HUES64 (cell line): Measurements from ENCODE around the gene CORO6.
A peak's percentile ranks its signal among the peaks of the same experiment; 100 is the strongest.

ENCODE experiments used
- H3K27ac ChIP-seq: 2 replicates; pipeline ENCODE4 v1.7.0; 2013; ENCODE audit warnings: low read depth, low read length, inconsistent platforms
- H3K27me3 ChIP-seq: 2 replicates; pipeline ENCODE4 v1.6.1; 2013; ENCODE audit warnings: mild to moderate bottlenecking, low read length; ENCODE audit not compliant: insufficient read depth
- H3K36me3 ChIP-seq: 2 replicates; pipeline ENCODE4 v1.6.1; 2013; ENCODE audit warnings: mild to moderate bottlenecking, low read length; ENCODE audit not compliant: insufficient read depth
- H3K4me1 ChIP-seq: 2 replicates; pipeline ENCODE4 v1.6.1; 2013; ENCODE audit warnings: mild to moderate bottlenecking, low read length, moderate library complexity; ENCODE audit not compliant: insufficient read depth
- H3K4me3 ChIP-seq: 2 replicates; pipeline ENCODE4 v1.5.1; 2013; ENCODE audit warnings: mild to moderate bottlenecking, low read length, moderate library complexity
- H3K9ac ChIP-seq: 2 replicates; pipeline ENCODE4 v1.6.1; 2013; ENCODE audit warnings: mild to moderate bottlenecking, low read depth, low read length
- H3K9me3 ChIP-seq: 2 replicates; pipeline ENCODE4 v1.6.1; 2013; ENCODE audit warnings: low read depth, low read length; ENCODE audit not compliant: insufficient read depth
- WGBS: fragments of 150-250, 120-280 bp; methylation state at CpG from one replicate; pipeline ENCODE4 v1.1.7; 2013; ENCODE audit warnings: missing lambda C conversion rate; 5-methylcytosine and 5-hydroxymethylcytosine counted together

The CORO6 gene

DNA sequence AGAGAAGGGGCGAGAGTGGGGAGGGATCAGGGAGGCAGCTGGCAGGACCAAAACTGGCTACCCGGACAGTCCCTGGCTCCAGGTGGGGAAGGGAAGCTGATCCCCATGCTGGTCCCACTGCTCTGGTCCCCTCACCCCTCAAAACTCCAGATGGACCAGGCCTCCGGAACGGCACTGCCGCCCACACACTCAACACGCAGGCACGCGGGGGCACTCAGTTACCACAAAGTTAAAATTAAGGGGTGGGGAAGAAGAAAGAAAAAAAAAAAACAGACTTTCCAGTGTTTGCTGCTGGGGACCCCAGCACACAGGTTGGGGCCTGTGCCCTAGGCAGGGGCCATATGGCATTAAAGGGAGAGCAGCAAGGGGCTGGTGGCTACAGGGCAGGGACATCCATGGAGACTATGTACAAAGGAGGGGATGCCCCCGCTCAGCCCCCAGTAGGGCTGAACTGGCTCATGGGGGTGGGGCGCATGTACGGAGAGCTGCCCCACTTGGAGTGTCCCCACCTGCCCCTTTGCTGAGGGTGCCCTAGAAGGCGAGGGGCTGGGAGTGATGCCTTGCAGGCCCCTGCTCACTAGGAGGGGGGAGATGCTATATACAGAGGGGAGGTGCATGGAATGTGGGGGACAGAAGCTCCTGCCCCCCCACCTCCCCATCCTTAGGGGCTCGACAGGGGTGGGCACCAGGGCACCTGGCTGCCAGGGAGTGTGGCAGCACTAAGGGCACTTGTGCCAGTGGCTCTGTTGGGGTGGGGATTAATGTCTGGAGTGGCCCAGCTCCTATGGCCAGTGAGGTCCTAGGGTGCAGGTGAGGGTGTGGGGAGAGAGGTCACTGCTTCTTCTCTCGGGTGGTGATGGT is 48.6 kb downstream of the CORO6 start:
- H3K4me1 ChIP-seq = peaks cover 7% of the 10 kb centered on the region
- H3K27me3 ChIP-seq = peaks cover 26% of the 10 kb centered on the region
- no peak overlapping the region for H3K27ac ChIP-seq
- H3K9me3 ChIP-seq = no peaks in the 10 kb centered on the region
- no peak overlapping the region for H3K9ac ChIP-seq
- no peak overlapping the region for H3K4me3 ChIP-seq
- WGBS = 97% methylated on average over 14 of the region's 14 CpGs
- H3K36me3 ChIP-seq = peaks cover 34% of the 10 kb centered on the region

GRCh38 chr17:29573558-29573869 is 49.2 kb downstream of the CORO6 start:
- peaks cover 33% of the 10 kb centered on the region for H3K36me3 ChIP-seq
- H3K9ac ChIP-seq = no peak overlapping the region
- WGBS = 91% methylated on average over 6 of the region's 6 CpGs
- no peak overlapping the region for H3K27ac ChIP-seq
- peaks cover 26% of the 10 kb centered on the region for H3K27me3 ChIP-seq
- no peak overlapping the region for H3K4me3 ChIP-seq
- H3K4me1 ChIP-seq = peaks cover 8% of the 10 kb centered on the region
- no peaks in the 10 kb centered on the region for H3K9me3 ChIP-seq

DNA sequence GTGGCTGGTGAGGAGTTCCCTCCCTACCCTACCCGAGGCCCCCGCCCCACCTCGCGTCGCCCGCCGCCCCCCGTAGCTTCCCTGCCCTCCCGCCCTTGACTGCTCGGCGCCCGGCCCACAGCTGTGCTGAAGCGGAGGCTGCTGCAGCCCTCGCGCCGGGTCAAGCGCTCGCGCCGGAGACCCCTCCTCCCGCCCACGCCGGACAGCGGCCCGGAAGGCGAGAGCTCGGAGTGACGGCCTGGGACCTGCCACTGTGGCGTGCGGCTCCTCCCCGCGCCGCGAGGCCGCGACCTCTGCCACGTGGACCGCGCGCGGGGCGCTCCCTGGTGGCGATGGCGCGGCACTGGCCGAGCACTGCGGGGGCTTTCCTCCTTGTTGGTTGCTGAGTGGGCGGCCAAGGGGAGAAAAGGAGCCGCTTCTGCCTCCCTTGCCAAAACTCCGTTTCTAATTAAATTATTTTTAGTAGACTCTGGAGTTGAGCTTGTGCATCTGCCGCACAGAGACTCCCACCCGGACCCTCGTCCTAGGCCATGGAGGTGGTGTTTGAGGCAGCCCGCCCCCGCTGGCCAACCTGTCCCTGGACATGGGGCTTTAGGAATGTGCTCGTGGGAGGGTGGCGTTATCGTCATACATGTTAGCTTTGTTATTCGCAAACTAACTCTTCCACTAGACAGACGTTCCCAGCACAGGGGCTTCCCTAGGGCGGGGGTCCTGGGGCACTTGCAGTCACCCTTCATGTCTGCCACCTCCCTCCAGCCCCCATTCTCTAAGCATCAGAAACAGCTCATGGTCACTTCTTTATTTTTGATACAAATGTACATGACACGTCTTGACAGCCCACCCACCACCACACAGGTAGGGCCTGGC is 49.8 kb downstream of the CORO6 start:
- Histone ChIP-seq H3K9ac (peak overlapping the region; percentile 57; the same call in 1 of the 2 replicates), H3K4me1 (peaks cover 8% of the 10 kb centered on the region), H3K4me3 (peak overlapping the region; percentile 36; the same call in 1 of the 2 replicates), H3K27me3 (peaks cover 29% of the 10 kb centered on the region), H3K9me3 (no peaks in the 10 kb centered on the region), H3K27ac (no peak overlapping the region), H3K36me3 (peaks cover 28% of the 10 kb centered on the region)
- 19% methylated on average over 58 of the region's 62 CpGs for WGBS

DNA sequence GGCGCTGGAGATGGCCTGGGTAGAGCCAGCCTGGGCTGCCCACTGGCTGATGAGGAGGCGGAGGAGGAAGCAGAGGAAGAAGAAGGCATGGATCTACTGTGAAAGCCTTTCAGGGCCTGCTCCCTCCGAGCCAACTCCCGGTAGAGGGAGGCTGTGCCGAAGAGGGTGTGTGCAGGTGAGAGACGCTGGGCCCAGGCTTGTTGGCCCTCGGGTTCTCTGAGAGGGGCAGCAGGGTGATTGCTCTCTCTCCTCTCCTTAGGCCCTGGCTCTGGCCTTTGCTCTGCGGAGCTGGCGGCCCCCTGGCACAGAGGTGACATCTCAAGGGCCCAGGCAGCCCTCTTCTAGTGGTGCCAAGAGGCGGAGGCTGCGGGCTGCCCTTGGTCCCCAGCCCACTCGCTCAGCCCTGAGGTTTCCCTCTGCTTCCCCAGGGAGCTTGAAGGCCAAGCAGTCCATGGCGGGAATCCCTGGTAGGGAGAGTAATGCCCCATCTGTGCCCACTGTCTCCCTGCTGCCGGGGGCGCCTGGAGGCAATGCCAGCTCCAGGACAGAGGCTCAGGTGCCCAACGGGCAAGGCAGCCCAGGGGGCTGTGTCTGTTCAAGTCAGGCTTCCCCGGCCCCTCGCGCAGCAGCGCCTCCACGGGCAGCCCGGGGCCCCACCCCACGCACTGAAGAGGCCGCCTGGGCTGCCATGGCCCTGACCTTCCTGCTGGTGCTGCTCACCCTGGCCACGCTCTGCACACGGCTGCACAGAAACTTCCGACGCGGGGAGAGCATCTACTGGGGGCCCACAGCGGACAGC is 50.6 kb downstream of the CORO6 start:
- Histone ChIP-seq H3K4me3 (0 out of 2 replicates have a peak overlapping the region, but pooled peaks have one; percentile 36), H3K9me3 (no peaks in the 10 kb centered on the region), H3K36me3 (peaks cover 22% of the 10 kb centered on the region), H3K9ac (no peak overlapping the region), H3K27ac (no peak overlapping the region), H3K4me1 (peaks cover 8% of the 10 kb centered on the region), H3K27me3 (peaks cover 37% of the 10 kb centered on the region)
- 66% methylated on average over 30 of the region's 30 CpGs for WGBS

DNA sequence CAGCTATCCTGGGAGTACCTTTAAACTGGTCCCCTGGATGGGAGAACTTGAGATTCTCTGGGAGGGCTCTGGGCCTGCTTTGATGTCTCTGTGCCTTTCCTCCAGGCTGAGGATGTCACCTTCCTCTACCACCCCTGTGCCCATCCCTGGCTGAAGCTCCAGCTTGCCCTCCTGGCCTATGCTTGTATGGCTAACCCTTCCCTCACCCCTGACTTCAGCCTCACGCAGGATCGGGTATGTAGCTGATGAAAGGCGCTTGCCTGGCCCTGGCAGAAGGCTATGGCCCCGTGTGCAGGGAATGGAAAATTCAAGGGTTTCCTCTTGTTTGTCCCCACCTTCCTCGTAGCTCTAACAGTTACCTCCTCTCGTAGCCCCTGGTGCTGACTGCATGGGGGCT is 51.2 kb downstream of the CORO6 start:
- no peak overlapping the region for H3K4me3 ChIP-seq
- peaks cover 43% of the 10 kb centered on the region for H3K27me3 ChIP-seq
- peaks cover 8% of the 10 kb centered on the region for H3K4me1 ChIP-seq
- H3K9me3 ChIP-seq = no peaks in the 10 kb centered on the region
- H3K36me3 ChIP-seq = peaks cover 18% of the 10 kb centered on the region
- H3K9ac ChIP-seq = no peak overlapping the region
- H3K27ac ChIP-seq = no peak overlapping the region
- 90% methylated on average over 6 of the region's 6 CpGs for whole genome bisulfite sequencing

DNA sequence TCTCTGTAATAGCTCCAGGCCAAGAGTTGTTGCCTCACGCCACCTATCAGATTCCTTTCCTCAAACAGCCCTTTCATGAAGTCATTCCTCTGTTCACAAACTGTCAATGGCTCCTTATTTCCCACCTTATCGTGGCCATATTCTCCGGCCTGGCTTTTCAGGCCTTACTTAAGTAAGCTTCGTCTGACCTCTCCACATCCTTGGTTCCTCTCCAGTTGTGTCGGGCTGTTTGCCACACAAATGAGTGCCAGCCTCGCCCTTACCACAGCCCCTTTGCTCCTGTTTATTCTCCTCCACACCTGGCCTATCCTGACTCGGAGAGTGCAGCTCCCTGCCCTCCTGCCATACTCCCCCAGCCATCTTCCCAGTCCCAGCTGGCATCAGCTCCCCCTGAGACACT is 52.2 kb downstream of the CORO6 start:
- Histone ChIP-seq H3K9ac (no peak overlapping the region), H3K27ac (no peak overlapping the region), H3K27me3 (peaks cover 53% of the 10 kb centered on the region), H3K36me3 (peaks cover 9% of the 10 kb centered on the region; the same call in 1 of the 2 replicates), H3K4me3 (no peak overlapping the region), H3K4me1 (peaks cover 8% of the 10 kb centered on the region), H3K9me3 (no peaks in the 10 kb centered on the region)
- 92% methylated on average over 7 of the region's 7 CpGs for WGBS

DNA sequence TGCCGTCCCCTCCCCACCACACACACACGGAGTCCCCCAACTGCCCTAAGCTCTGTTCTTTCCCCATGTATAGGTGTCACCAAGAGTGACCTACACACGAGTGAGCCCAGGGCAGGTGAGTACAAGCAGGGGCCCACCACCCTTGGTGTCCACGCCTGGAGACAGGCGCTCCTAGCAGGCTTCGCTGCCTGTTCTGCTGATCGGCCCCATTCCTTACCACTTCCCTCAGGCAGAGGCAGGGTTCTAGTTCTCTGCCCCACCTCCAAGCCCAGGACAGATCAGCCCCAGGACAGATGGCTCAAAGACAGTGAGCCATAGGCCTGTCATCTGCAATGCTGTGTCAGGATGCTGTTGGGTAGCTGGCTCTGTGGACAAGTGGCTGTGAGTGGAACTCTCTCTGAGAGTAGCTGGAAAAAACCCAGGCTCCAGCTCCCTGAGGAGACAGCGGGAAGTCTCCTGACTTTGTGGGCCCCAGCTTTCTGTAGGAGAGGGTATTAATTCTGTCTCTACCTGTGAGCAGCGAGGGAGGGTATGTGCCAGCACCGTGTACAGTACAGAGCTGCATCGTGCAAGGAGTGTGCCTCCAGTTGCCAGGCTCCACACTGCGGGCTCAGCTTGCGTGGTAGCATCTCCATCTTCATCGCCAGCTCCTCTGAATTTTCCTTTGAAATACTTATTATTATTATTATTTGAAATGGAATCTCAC is 53.3 kb downstream of the CORO6 start:
- H3K9me3 ChIP-seq = no peaks in the 10 kb centered on the region

DNA sequence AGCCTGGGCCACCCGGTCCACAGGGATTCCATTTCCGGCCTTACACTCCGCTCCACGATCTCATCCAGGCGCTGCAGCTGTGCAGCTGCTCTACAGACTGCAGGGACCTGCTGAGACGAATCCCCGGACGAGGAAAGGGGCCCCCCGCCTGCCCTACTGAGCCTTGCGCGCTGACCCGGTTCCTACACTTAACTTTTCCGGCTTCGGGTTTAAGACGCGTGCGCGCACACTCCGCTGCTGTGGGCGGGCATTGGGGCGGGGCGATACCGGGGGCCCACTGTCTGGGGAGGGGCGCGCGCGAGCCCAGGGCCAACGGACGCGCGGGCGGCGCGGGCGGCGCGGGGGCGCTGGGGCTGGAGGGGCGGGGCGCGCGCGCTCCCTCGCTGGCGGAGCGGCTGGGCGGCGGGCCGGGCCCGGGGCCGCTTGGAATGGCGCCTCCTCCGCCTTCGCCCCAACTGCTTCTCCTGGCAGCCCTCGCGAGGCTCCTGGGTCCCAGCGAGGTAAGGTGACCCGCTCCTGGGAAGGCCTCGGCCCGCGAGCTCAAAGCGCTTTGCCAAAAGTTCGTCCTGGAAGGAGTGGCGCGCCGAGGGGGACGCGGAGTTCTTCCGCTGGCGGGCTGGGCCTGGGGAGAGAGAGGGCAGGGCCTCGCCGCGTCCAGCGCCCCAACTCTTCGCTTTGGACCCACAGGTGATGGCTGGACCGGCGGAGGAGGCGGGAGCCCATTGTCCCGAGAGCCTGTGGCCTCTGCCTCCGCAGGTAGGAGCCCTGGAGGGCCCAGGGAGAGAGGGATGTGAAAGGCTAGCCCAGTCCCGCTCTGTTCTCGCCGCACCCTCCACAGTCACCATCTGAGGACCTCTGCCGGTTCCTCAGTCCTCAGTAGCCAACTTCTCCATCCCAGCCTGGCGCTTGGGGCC is 54.1 kb downstream of the CORO6 start, which contains the start of gene TP53I13:
Gene TP53I13, plus strand, starts transcription at position 371 of the 914 bp plus-strand sequence. Its CDS starts 58 bp downstream, at position 429.
- H3K27me3 ChIP-seq = peaks cover 70% of the 10 kb centered on the region
- WGBS = under 1% methylated on average over 85 of the region's 85 CpGs
- H3K27ac ChIP-seq = no peak within 1 kb of the TSS; the same call in 1 of the 2 replicates
- H3K4me1 ChIP-seq = peaks cover 8% of the 10 kb centered on the region
- H3K4me3 ChIP-seq = peak within 1 kb of the TSS; percentile 81
- H3K9me3 ChIP-seq = no peaks in the 10 kb centered on the region
- H3K36me3 ChIP-seq = no peaks in the 10 kb centered on the region
- H3K9ac ChIP-seq = peak within 1 kb of the TSS; percentile 70

More for the DNA sequence above, 53.3 kb downstream of the CORO6 start:
- Histone ChIP-seq H3K4me3 (peak overlapping the region; percentile 81), H3K27ac (no peak overlapping the region), H3K36me3 (peaks cover 4% of the 10 kb centered on the region; the same call in 1 of the 2 replicates), H3K27me3 (peaks cover 64% of the 10 kb centered on the region), H3K9ac (peak overlapping the region; percentile 70), H3K4me1 (peaks cover 8% of the 10 kb centered on the region)
- 68% methylated on average over 14 of the region's 14 CpGs for WGBS

DNA sequence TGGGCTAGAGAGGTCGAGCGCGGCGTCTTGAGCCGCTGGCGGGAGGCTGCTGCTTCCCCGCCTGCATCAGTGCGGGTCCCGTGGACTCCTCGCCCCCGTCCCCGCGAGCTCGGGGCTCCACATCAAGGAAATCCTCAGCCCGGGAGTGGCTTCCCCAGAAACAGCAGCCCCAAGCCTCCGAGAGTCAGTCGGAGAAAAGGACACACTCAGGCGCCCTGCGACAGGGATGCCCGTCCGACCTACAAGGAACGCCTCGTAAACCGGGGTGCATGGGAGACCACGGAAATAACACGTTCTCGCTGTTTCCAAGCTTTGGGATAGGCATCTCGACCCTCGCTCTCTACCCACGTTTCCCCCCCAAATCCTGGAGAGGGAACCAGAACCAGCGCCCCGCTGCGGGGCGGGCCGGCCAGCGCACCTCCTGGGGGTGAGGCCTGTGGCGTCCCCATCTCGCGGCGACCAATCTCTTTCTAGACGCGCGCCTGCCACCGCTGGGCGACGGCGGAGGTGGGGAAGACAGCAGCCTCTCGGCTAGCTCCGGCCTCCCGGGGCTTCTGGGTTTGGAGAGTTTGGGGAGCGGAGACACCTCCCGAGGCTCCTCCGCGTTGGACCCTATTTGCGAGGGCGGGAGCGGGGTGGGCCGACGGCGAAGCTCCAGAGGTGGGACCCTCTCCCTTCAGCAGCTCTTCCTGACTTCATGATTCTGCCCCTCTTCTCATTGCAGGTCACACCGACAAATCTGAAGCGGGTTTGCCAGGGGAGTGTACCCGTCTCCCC is 55.0 kb downstream of the CORO6 start:
- Histone ChIP-seq H3K27ac (no peak overlapping the region; the same call in 1 of the 2 replicates), H3K36me3 (no peaks in the 10 kb centered on the region), H3K4me3 (peak overlapping the region; percentile 75), H3K27me3 (peaks cover 70% of the 10 kb centered on the region), H3K9ac (peak overlapping the region; percentile 20), H3K4me1 (peaks cover 4% of the 10 kb centered on the region; the same call in 1 of the 2 replicates), H3K9me3 (no peaks in the 10 kb centered on the region)
- under 1% methylated on average over 63 of the region's 63 CpGs for WGBS
